ENCODE results near the gene MYO3A. TPM values are rescaled to one million over a fixed set of nuclear protein-coding genes. Genes with fewer than 3 reads are reported as not detected.

The MYO3A gene
- total RNA-seq, 4 donors from 2014 or later: 0.58 to 3.4 TPM; not detected in 2

GRCh38 chr10:26214551-26215395 lies 280.7 kb downstream of the MYO3A start:
- no peak for TF ChIP-seq POLR2A (IDR thresholded peaks at IDR 0.05)
- TF ChIP-seq CTCF (IDR thresholded peaks at IDR 0.05): no peak
- DNase-seq: no peak
- peaks cover 0 to 57% of the 10 kb centered on the region in 2 donors for H3K27me3 ChIP-seq

GRCh38 chr10:26215396-26215934 lies 281.4 kb downstream of the MYO3A start:
- no peak overlapping the region for H3K4me3 ChIP-seq
- peaks cover 0 to 64% of the 10 kb centered on the region in 2 donors for H3K27me3 ChIP-seq

More at GRCh38 chr10:26214551-26215395, 280.7 kb downstream of the MYO3A start:
- Histone ChIP-seq H3K4me3 (no peak overlapping the region), H3K4me1 (no peaks in the 10 kb centered on the region), H3K9me3 (no peaks in the 10 kb centered on the region), H3K36me3 (no peaks in the 10 kb centered on the region), H3K27ac (no peak overlapping the region)
- intact Hi-C loops (cut with DNase I; ENCODE audit: low total_unique reads): no loop called here

GRCh38 chr10:26215935-26216584 lies 282.0 kb downstream of the MYO3A start:
- Histone ChIP-seq H3K4me3 (no peak overlapping the region), H3K27me3 (peaks cover 0 to 68% of the 10 kb centered on the region in 2 donors), H3K27ac (no peak overlapping the region), H3K9me3 (no peaks in the 10 kb centered on the region), H3K4me1 (no peaks in the 10 kb centered on the region), H3K36me3 (no peaks in the 10 kb centered on the region)
- no peak for TF ChIP-seq CTCF (IDR thresholded peaks at IDR 0.05)
- no peak for TF ChIP-seq POLR2A (IDR thresholded peaks at IDR 0.05)
- intact Hi-C loops (cut with DNase I; ENCODE audit: low total_unique reads): no loop called here
- no peak for DNase-seq

More at GRCh38 chr10:26215396-26215934, 281.4 kb downstream of the MYO3A start:
- Histone ChIP-seq H3K27ac (no peak overlapping the region), H3K9me3 (no peaks in the 10 kb centered on the region), H3K36me3 (no peaks in the 10 kb centered on the region), H3K4me1 (no peaks in the 10 kb centered on the region)
- DNase-seq: no peak
- no peak for TF ChIP-seq POLR2A (IDR thresholded peaks at IDR 0.05)
- TF ChIP-seq CTCF (IDR thresholded peaks at IDR 0.05): no peak
- intact Hi-C loops (cut with DNase I; ENCODE audit: low total_unique reads): no loop called here

- TF ChIP-seq CTCF (IDR thresholded peaks at IDR 0.05): no peak
- TF ChIP-seq POLR2A (IDR thresholded peaks at IDR 0.05): no peak
- Histone ChIP-seq H3K4me1 (no peaks in the 10 kb centered on the region), H3K36me3 (no peaks in the 10 kb centered on the region), H3K27ac (no peak within 1 kb of the TSS), H3K27me3 (peaks cover 0 to 65% of the 10 kb centered on the region in 2 donors), H3K4me3 (no peak within 1 kb of the TSS), H3K9me3 (no peaks in the 10 kb centered on the region)
- DNase-seq: no peak
- intact Hi-C loops (cut with DNase I; ENCODE audit: low total_unique reads): no loop called here
Measured at GRCh38 chr10:26216585-26217395, 282.8 kb downstream of the MYO3A start, which contains the start of gene GAD2. Gene GAD2, plus strand, starts transcription at chr10:26216774. Its CDS starts 36 bp downstream, at chr10:26216810.

Measured in uterus (tissue), 4 donors.